K562 (cell line): ENCODE measurements around the gene CDIPT.

ENCODE experiments used
- SRSF3 ChIP-seq: fragments of 200-400 bp; formaldehyde crosslinking; IDR thresholded peaks from 2 replicates; pipeline ENCODE4 v1.6.1; 2016; ENCODE audit warnings: mild to moderate bottlenecking, low read length, moderate library complexity; ENCODE audit not compliant: insufficient read depth
- ZNF239 ChIP-seq: fragments of 250-450 bp; sonication (Bioruptor Pico); IDR thresholded peaks from 2 replicates; pipeline ENCODE4 v1.4.0; 2020; ENCODE audit warnings: mild to moderate bottlenecking

DNA sequence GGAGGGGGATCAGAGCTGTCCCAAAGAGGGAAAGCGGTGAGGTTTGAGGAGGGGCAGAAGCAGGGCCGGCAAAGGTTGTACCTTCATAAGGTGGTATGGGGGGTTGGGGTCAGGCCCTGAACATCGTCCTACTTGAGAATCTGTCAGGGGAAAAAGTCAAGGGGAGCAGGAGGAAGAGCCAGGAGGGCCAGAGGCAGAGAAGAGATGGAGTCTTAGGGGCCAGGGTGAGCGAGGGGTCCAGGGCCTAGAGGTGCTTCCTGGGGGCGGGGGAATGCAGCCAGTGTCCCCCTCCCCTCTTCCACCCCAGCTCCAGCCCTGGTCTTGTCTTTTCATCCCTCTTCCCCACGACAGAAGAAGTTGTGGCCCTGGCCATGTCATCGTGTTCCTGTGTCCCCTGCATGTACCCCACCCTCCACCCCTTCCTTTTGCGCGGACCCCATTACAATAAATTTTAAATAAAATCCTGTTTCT, 52.3 kb downstream of the CDIPT start:
- TF ChIP-seq ZNF239 (CRISPR knock-in tag) (no peak), SRSF3 (no peak)
